ENCODE data around the gene DENND1B. TPM values are rescaled to one million over a fixed set of nuclear protein-coding genes. Genes with fewer than 3 reads are reported as not detected.

Gene DENND1B
- total RNA-seq, 1 donor from 2014 or later = 13.1 TPM

DNA sequence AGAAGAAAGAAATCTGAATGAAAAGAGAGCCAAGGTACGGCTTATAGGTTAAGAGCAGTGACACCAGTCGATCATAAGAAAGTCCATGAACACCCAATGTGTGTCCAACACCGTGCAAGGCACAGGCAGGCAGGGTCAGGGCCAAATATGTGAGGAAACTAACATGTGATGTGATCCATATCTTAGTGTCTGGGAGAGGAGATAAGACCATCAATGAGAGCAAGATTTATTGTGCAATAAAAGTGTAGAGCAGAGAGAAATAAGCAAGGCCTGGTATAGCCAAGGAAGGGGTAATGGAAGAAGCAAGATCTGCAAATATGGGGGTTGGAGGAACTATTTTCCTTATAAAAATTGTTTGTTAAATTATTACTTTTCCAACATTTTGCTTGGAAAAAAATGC, 308.5 kb downstream of the DENND1B start:
- H3F3A ChIP-seq (ENCODE audit: low read depth) = peaks cover 17% of the 10 kb centered on the region

GRCh38 chr1:197465528-197466327, 309.6 kb downstream of the DENND1B start:
- H3K36me3 ChIP-seq = no peaks in the 10 kb centered on the region
- Mint-ChIP-seq H3K9me3 (no peaks in the 10 kb centered on the region), H3K36me3 (no peaks in the 10 kb centered on the region), H3K4me3 (no peak overlapping the region), H3K27me3 (ENCODE audit: insufficient read depth, low read depth) (no peaks in the 10 kb centered on the region), H3K27ac (no peak overlapping the region), H3K4me1 (peaks cover 9% of the 10 kb centered on the region)
- no peak overlapping the region for H3K4me3 ChIP-seq
- no peak overlapping the region for H3K27ac ChIP-seq
- TF ChIP-seq, protein P1, sequence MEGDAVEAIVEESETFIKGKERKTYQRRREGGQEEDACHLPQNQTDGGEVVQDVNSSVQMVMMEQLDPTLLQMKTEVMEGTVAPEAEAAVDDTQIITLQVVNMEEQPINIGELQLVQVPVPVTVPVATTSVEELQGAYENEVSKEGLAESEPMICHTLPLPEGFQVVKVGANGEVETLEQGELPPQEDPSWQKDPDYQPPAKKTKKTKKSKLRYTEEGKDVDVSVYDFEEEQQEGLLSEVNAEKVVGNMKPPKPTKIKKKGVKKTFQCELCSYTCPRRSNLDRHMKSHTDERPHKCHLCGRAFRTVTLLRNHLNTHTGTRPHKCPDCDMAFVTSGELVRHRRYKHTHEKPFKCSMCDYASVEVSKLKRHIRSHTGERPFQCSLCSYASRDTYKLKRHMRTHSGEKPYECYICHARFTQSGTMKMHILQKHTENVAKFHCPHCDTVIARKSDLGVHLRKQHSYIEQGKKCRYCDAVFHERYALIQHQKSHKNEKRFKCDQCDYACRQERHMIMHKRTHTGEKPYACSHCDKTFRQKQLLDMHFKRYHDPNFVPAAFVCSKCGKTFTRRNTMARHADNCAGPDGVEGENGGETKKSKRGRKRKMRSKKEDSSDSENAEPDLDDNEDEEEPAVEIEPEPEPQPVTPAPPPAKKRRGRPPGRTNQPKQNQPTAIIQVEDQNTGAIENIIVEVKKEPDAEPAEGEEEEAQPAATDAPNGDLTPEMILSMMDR (IDR thresholded peaks at IDR 0.05) = no peak
- TF ChIP-seq EZH2 (IDR thresholded peaks at IDR 0.05) (no peak), EZH2phosphoT487 (IDR thresholded peaks at IDR 0.05) (no peak)
- peaks cover 20% of the 10 kb centered on the region for H3K4me1 ChIP-seq
- H4K20me1 ChIP-seq (ENCODE audit: low read depth) = no peaks in the 10 kb centered on the region
- no peak overlapping the region for H3K4me2 ChIP-seq
- H3K79me2 ChIP-seq (ENCODE audit: low read depth) = no peaks in the 10 kb centered on the region
- H3K9ac ChIP-seq = no peak overlapping the region
- H3K27me3 ChIP-seq = no peaks in the 10 kb centered on the region
- no peaks in the 10 kb centered on the region for H3K9me3 ChIP-seq (ENCODE audit: low read depth)
- no peak overlapping the region for H2AFZ ChIP-seq (replicated peaks)
- DNase-seq (ENCODE audit: low spot score) = no peak
- H3F3A ChIP-seq (ENCODE audit: low read depth) = peaks cover 8% of the 10 kb centered on the region

More for the DNA sequence above, 308.5 kb downstream of the DENND1B start:
- no peak overlapping the region for H3K9ac ChIP-seq
- H3K36me3 Mint-ChIP-seq = no peaks in the 10 kb centered on the region
- TF ChIP-seq, protein P1 (IDR thresholded peaks at IDR 0.05) = no peak
- TF ChIP-seq EZH2phosphoT487 (IDR thresholded peaks at IDR 0.05) = no peak
- TF ChIP-seq EZH2 (IDR thresholded peaks at IDR 0.05) = no peak
- H3K36me3 ChIP-seq = no peaks in the 10 kb centered on the region
- H3K9me3 Mint-ChIP-seq = no peaks in the 10 kb centered on the region
- H4K20me1 ChIP-seq (ENCODE audit: low read depth) = no peaks in the 10 kb centered on the region
- no peak overlapping the region for H3K4me3 Mint-ChIP-seq
- H3K4me1 ChIP-seq = peaks cover 31% of the 10 kb centered on the region
- H3K27me3 ChIP-seq = no peaks in the 10 kb centered on the region
- H3K27me3 Mint-ChIP-seq (ENCODE audit: insufficient read depth, low read depth) = no peaks in the 10 kb centered on the region
- no peaks in the 10 kb centered on the region for H3K79me2 ChIP-seq (ENCODE audit: low read depth)
- peaks cover 18% of the 10 kb centered on the region for H3K4me1 Mint-ChIP-seq
- no peaks in the 10 kb centered on the region for H3K9me3 ChIP-seq (ENCODE audit: low read depth)
- DNase-seq (ENCODE audit: low spot score) = no peak
- H3K27ac ChIP-seq = no peak overlapping the region
- no peak overlapping the region for H3K4me2 ChIP-seq
- no peak overlapping the region for H3K27ac Mint-ChIP-seq
- no peak overlapping the region for H2AFZ ChIP-seq (replicated peaks)
- no peak overlapping the region for H3K4me3 ChIP-seq

- Histone ChIP-seq H3K9ac (no peak overlapping the region), H3K4me2 (peak overlapping the region; percentile 5), H3K79me2 (ENCODE audit: low read depth) (no peaks in the 10 kb centered on the region), H3K27ac (no peak overlapping the region), H3K4me3 (no peak overlapping the region), H3K4me1 (peaks cover 7% of the 10 kb centered on the region), H3K36me3 (no peaks in the 10 kb centered on the region), H3K9me3 (ENCODE audit: low read depth) (no peaks in the 10 kb centered on the region), H3K27me3 (no peaks in the 10 kb centered on the region), H2AFZ (replicated peaks) (peak overlapping the region; percentile 76), H4K20me1 (ENCODE audit: low read depth) (no peaks in the 10 kb centered on the region), H3F3A (ENCODE audit: low read depth) (no peaks in the 10 kb centered on the region)
- no peaks in the 10 kb centered on the region for H3K9me3 Mint-ChIP-seq
- no peaks in the 10 kb centered on the region for H3K27me3 Mint-ChIP-seq (ENCODE audit: insufficient read depth, low read depth)
- no peaks in the 10 kb centered on the region for H3K36me3 Mint-ChIP-seq
- peak; percentile 11 for DNase-seq (ENCODE audit: low spot score)
- TF ChIP-seq, protein P1 (IDR thresholded peaks at IDR 0.05) = no peak
- TF ChIP-seq EZH2phosphoT487 (IDR thresholded peaks at IDR 0.05) (no peak), EZH2 (IDR thresholded peaks at IDR 0.05) (no peak)
- peaks cover 12% of the 10 kb centered on the region for H3K4me1 Mint-ChIP-seq
- H3K4me3 Mint-ChIP-seq = no peak overlapping the region
- H3K27ac Mint-ChIP-seq = peak overlapping the region; percentile 17
These were observed 311.2 kb downstream of the DENND1B start for GRCh38 chr1:197464044-197464443.

Data from neural progenitor cell (in vitro differentiated cells).